Panc1 (cell line): ENCODE data around the gene OR7C2. TPM values are rescaled to one million over a fixed set of nuclear protein-coding genes. Genes with fewer than 3 reads are reported as not detected.

Experiments used
- ATAC-seq: fragments of 200-7000 bp; cut with Tn5 transposase; 2 replicates; pipeline ENCODE4 v1.9.1; 2020; ENCODE audit warnings: mild to moderate bottlenecking, moderate library complexity
- BruUV-seq: library from RNA; stranded (reverse); fragments of 400-500 nt; replicated peaks from 2 replicates; lab custom pipeline; 2021; lab: Mats Ljungman, UMichigan
- CTCF ChIA-PET: fragments of 300-600 bp; sonication (Branson Sonifier 250); formaldehyde crosslinking; loops from one replicate; lab custom pipeline; 2022; ENCODE audit warnings: antibody characterized with exemption; lab: Charles Lee
- POLR2A ChIA-PET: fragments of 300-600 bp; sonication (Branson Sonifier 250); formaldehyde crosslinking; loops from one replicate; lab custom pipeline; 2022; ENCODE audit warnings: antibody characterized with exemption; lab: Charles Lee
- DNase-seq: peaks from one replicate; pipeline ENCODE4 v3.0.0-alpha.2; 2010; ENCODE audit warnings: low read depth, low spot score
- H3K27ac ChIP-seq: 2 replicates; pipeline ENCODE4 v1.5.1; 2011; ENCODE audit warnings: mild to moderate bottlenecking, low read length, inconsistent platforms
- H3K27me3 ChIP-seq: fragments of 200-500 bp; sonication (Bioruptor generic); 2 replicates; pipeline ENCODE4 v1.6.0; 2014; ENCODE audit warnings: low read length, inconsistent platforms; ENCODE audit not compliant: control insufficient read depth, insufficient read depth
- H3K36me3 ChIP-seq: fragments of 200-500 bp; sonication (Bioruptor generic); 2 replicates; pipeline ENCODE4 v1.5.1; 2014; ENCODE audit warnings: inconsistent platforms, mild to moderate bottlenecking, low read length, moderate library complexity; ENCODE audit not compliant: control insufficient read depth, insufficient read depth
- H3K4me1 ChIP-seq: 2 replicates; pipeline ENCODE4 v1.5.1; 2011; ENCODE audit warnings: inconsistent platforms, mild to moderate bottlenecking, low read length, moderate library complexity; ENCODE audit not compliant: control insufficient read depth, insufficient read depth
- H3K4me3 ChIP-seq, 2 experiments: 2 replicates each; pipeline ENCODE4 v1.5.1; 2011 to 2012; ENCODE audit warnings: low read depth in 2 of 2, low read length in 2 of 2, mild to moderate bottlenecking in 2 of 2, inconsistent platforms in 1 of 2, moderate library complexity in 1 of 2
- H3K9me3 ChIP-seq: fragments of 200-500 bp; sonication (Bioruptor generic); 2 replicates; pipeline ENCODE4 v1.5.1; 2014; ENCODE audit warnings: low read depth, mild to moderate bottlenecking, inconsistent platforms, low read length, moderate library complexity; ENCODE audit not compliant: control insufficient read depth, insufficient read depth
- POLR2AphosphoS5 ChIP-seq: IDR thresholded peaks from 2 replicates; pipeline ENCODE4 v1.6.1; 2012; ENCODE audit warnings: mild to moderate bottlenecking, low read depth, low read length, moderate library complexity
- SIN3A ChIP-seq: IDR thresholded peaks from 2 replicates; pipeline ENCODE4 v1.6.1; 2012; ENCODE audit warnings: low read depth, mild to moderate bottlenecking, low read length, moderate library complexity, borderline replicate concordance; ENCODE audit not compliant: insufficient read depth
- TCF7L2 ChIP-seq: IDR thresholded peaks from 2 replicates; pipeline ENCODE4 v1.6.1; 2011; ENCODE audit warnings: mild to moderate bottlenecking, low read depth, low read length, inconsistent platforms
- in situ Hi-C: cut with HindIII; loops from 2 replicates; pipeline ENCODE4 v1.10.0; 2016; ENCODE audit warnings: low sequenced_read_pairs, low pct_unique_long_range_greater_than_20kb
- intact Hi-C: fragments of 100-400 bp; cut with micrococcal nuclease; formaldehyde crosslinking; loops from one replicate; pipeline ENCODE4 v1.10.0; 2022; ENCODE audit not compliant: unreplicated experiment
- total RNA-seq: library from RNA; stranded (reverse); gene quantifications from one replicate; pipeline ENCODE4 v1.2.1, GENCODE V29; 2021; ENCODE audit not compliant: unreplicated experiment
- TF ChIP-seq, protein P1 (sequence below), 2 experiments: IDR thresholded peaks; 2 replicates each; pipeline ENCODE4 v1.6.1; 2011 to 2012; ENCODE audit warnings: low read depth in 2 of 2, control low read depth in 1 of 2, low read length in 1 of 2, mild to moderate bottlenecking in 1 of 2, moderate library complexity in 1 of 2; ENCODE audit not compliant: insufficient read depth in 1 of 2
- TF ChIP-seq, protein P2 (sequence below): fragments of 450-650 bp; IDR thresholded peaks from 2 replicates; pipeline ENCODE4 v1.5.1; 2017; ENCODE audit warnings: mild to moderate bottlenecking

The OR7C2 gene
- total RNA-seq, 1 experiment from 2014 or later = not detected

DNA sequence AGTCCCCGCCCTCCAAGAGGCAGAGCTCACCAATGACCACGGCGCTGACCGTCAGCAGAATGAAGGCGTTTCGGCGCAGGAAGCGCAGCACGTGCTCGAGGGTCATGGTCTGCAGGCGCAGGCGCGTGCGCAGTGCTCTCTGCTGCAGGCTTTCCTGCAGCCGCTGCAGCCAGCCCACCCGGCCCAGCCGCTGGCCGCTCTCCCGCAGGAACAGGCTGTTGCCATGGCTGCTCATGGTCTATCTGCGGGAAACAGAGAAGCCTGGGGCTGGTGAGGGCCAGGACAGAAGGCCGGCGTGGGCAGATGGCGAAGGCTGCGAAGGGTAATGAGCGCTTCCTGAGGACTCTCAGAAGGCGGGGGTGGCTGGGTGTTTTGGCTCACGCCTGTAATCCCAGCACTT lies 31.4 kb downstream of the OR7C2 start:
- POLR2A ChIA-PET = no interaction called here
- Histone ChIP-seq H3K9me3 (no peaks in the 10 kb centered on the region), H3K27me3 (no peaks in the 10 kb centered on the region), H3K4me1 (no peaks in the 10 kb centered on the region), H3K4me3 (no peak overlapping the region), H3K27ac (no peak overlapping the region), H3K36me3 (no peaks in the 10 kb centered on the region)
- no peak for ATAC-seq
- CTCF ChIA-PET = no interaction called here
- intact Hi-C loops = no loop called here
- TF ChIP-seq SIN3A (no peak), TCF7L2 (no peak), POLR2AphosphoS5 (no peak)
- no peak for DNase-seq
- BruUV-seq = no TSS peak
- in situ Hi-C loops = no loop called here

DNA sequence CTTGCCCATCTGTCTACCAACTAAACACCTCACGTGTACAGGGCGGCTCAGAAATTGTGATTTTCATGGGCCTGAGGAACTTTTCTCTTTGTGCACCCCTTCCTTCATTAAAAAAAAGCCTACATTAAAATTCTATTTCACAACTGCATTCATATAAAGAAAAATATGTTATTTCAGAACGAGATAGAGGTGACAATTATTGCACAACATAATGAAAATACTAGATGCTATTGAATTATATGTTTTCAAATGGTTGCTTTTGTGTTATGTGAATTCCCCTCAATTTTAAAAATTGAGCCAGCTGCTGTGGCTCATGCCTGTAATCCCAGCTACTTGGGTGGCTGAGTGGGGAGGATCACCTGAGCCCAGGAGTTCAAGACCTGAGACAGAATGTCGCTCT lies 33.2 kb downstream of the OR7C2 start:
- ATAC-seq (no peak), DNase-seq (no peak)
- in situ Hi-C loops = no loop called here
- no peaks in the 10 kb centered on the region for H3K4me1 ChIP-seq
- H3K9me3 ChIP-seq = no peaks in the 10 kb centered on the region
- no peak overlapping the region for H3K27ac ChIP-seq
- intact Hi-C loops = no loop called here
- H3K4me3 ChIP-seq = no peak overlapping the region
- H3K36me3 ChIP-seq = no peaks in the 10 kb centered on the region
- POLR2A ChIA-PET = interaction anchor here (0.9 kb wide), 1 partner anchor 14 kb away, joined by 3 read pairs; no protein-coding TSS in a partner anchor
- no peaks in the 10 kb centered on the region for H3K27me3 ChIP-seq
- CTCF ChIA-PET = no interaction called here
- BruUV-seq = no TSS peak
- TF ChIP-seq, protein P1, sequence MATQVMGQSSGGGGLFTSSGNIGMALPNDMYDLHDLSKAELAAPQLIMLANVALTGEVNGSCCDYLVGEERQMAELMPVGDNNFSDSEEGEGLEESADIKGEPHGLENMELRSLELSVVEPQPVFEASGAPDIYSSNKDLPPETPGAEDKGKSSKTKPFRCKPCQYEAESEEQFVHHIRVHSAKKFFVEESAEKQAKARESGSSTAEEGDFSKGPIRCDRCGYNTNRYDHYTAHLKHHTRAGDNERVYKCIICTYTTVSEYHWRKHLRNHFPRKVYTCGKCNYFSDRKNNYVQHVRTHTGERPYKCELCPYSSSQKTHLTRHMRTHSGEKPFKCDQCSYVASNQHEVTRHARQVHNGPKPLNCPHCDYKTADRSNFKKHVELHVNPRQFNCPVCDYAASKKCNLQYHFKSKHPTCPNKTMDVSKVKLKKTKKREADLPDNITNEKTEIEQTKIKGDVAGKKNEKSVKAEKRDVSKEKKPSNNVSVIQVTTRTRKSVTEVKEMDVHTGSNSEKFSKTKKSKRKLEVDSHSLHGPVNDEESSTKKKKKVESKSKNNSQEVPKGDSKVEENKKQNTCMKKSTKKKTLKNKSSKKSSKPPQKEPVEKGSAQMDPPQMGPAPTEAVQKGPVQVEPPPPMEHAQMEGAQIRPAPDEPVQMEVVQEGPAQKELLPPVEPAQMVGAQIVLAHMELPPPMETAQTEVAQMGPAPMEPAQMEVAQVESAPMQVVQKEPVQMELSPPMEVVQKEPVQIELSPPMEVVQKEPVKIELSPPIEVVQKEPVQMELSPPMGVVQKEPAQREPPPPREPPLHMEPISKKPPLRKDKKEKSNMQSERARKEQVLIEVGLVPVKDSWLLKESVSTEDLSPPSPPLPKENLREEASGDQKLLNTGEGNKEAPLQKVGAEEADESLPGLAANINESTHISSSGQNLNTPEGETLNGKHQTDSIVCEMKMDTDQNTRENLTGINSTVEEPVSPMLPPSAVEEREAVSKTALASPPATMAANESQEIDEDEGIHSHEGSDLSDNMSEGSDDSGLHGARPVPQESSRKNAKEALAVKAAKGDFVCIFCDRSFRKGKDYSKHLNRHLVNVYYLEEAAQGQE (IDR thresholded peaks at IDR 0.05; ENCODE audit: insufficient read depth in 1 of 2, low read depth in 2 of 2, low read length in 1 of 2) = no peak
- TF ChIP-seq, protein P2, sequence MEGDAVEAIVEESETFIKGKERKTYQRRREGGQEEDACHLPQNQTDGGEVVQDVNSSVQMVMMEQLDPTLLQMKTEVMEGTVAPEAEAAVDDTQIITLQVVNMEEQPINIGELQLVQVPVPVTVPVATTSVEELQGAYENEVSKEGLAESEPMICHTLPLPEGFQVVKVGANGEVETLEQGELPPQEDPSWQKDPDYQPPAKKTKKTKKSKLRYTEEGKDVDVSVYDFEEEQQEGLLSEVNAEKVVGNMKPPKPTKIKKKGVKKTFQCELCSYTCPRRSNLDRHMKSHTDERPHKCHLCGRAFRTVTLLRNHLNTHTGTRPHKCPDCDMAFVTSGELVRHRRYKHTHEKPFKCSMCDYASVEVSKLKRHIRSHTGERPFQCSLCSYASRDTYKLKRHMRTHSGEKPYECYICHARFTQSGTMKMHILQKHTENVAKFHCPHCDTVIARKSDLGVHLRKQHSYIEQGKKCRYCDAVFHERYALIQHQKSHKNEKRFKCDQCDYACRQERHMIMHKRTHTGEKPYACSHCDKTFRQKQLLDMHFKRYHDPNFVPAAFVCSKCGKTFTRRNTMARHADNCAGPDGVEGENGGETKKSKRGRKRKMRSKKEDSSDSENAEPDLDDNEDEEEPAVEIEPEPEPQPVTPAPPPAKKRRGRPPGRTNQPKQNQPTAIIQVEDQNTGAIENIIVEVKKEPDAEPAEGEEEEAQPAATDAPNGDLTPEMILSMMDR = no peak
- TF ChIP-seq TCF7L2 (no peak), POLR2AphosphoS5 (no peak), SIN3A (no peak)

GRCh38 chr19:14977128-14977527 lies 35.8 kb downstream of the OR7C2 start:
- intact Hi-C loops = no loop called here
- no TSS peak for BruUV-seq
- POLR2A ChIA-PET = no interaction called here

More at GRCh38 chr19:14977128-14977527, 35.8 kb downstream of the OR7C2 start:
- no peaks in the 10 kb centered on the region for H3K4me1 ChIP-seq
- no peaks in the 10 kb centered on the region for H3K36me3 ChIP-seq
- in situ Hi-C loops = no loop called here
- TF ChIP-seq POLR2AphosphoS5 (no peak), TCF7L2 (no peak)
- TF ChIP-seq, protein P2 = no peak
- TF ChIP-seq, protein P1 (IDR thresholded peaks at IDR 0.05; ENCODE audit: insufficient read depth in 1 of 2, low read depth in 2 of 2, low read length in 1 of 2) = no peak
- DNase-seq = no peak
- H3K9me3 ChIP-seq = no peaks in the 10 kb centered on the region
- no peaks in the 10 kb centered on the region for H3K27me3 ChIP-seq
- CTCF ChIA-PET = no interaction called here
- H3K4me3 ChIP-seq = no peak overlapping the region
- no peak overlapping the region for H3K27ac ChIP-seq
- no peak for ATAC-seq
